Epidermal melanocyte (primary cell): ENCODE measurements around the gene RUSC1.
"Not testable (repeated sequence)": the region's sequence is repeated elsewhere in the genome, so short reads cannot be mapped to it uniquely, and the experiment has no call there.

Experiments
- DNase-seq: peaks from one replicate; pipeline ENCODE4 v3.0.0; 2011; ENCODE audit warnings: low spot score; ENCODE audit not compliant: insufficient read length

RUSC1 gene

GRCh38 chr1:155322953-155323728, 2.4 kb downstream of the RUSC1 start:
- peak; percentile 92 for DNase-seq

DNA sequence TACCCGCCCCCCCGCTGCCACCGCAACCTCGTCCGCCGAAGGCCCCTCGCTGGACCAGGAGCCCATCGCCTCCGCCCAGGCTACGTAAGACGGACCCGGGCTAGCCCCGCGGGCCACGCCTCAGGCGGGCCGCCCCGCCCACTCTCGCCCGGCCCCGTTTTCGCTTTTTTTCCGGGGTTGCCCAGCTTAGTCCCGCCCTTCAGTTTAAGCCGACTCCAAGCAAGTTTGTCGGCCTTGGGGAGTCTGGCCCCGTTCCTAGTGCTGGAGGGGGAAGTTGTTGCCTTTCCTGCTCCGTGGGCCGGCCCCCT, 3.0 kb downstream of the RUSC1 start:
- DNase-seq, result peak; percentile 61

DNA sequence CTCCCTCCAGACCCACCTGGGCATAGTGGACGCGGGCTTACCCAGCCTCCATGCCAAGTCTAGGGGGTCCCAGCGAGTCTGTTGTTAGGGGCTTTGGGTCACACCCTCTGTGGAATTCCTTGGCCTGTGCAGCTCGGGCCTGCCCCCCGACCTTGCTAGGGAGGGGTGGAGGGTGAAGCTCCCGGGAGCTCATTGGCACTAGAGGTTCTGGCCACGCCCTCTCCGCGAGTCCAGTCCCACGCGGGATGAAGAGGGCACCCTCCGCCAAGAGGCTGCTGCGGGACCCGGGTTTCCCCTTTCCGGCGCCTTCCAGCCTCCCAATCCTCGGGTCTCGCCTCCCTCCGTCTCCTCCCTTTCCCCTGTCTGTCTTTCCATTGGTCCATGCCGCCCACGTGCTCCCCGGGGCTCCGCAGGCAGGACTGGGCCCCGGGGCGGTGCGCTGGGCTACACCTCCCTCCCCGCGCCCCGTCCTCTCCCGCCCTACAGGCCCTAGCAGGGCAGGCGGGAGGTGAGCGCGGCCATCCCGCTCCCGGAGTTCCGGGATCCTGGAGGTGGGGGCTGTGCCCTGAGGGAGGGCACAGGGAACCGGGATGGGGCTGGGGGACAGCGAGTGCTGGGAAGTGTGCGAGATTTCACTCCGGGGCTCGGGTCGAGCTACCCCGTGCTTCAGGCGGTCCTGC, 3.5 kb downstream of the RUSC1 start:
- DNase-seq, result peak; percentile 96

GRCh38 chr1:155324717-155325602, 4.3 kb downstream of the RUSC1 start:
- no peak for DNase-seq

DNA sequence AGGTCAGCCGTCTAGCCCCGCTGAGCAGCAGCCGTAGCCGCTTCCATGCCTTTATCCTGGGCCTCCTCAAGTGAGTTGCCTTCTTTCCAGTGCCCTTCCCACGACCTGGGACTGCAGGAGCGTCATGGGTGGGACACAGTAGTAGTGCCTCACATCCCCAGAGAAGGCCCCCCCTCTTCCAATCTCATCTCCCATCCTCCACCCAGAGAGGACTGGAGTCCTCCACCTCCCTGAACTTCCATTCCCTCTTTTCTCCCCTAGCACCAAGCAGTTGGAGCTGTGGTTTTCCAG, 4.9 kb downstream of the RUSC1 start:
- no peak for DNase-seq

- no peak for DNase-seq
Observed at GRCh38 chr1:155326020-155326526, 5.4 kb downstream of the RUSC1 start.

- no peak for DNase-seq
Observed at GRCh38 chr1:155326631-155327037, 5.9 kb downstream of the RUSC1 start.

DNA sequence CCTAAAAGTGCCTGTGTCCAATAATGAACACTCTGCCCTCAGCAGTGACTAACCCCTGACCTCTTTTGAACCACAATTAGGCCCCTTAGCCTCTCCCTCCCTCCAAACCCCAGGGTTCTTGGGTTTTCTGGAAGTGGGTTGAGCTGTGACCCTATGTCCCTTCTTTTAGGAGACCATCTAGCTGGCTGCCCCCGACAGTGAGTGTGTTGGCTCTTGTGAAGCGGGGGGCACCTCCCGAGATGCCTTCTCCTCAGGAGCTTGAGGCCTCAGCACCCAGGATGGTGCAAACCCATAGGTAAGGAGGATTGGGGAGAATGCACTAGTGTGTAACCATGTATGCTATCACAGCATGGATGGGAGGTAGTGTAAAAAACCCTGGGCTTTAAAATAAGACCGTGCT, 7.3 kb downstream of the RUSC1 start:
- no peak for DNase-seq

DNA sequence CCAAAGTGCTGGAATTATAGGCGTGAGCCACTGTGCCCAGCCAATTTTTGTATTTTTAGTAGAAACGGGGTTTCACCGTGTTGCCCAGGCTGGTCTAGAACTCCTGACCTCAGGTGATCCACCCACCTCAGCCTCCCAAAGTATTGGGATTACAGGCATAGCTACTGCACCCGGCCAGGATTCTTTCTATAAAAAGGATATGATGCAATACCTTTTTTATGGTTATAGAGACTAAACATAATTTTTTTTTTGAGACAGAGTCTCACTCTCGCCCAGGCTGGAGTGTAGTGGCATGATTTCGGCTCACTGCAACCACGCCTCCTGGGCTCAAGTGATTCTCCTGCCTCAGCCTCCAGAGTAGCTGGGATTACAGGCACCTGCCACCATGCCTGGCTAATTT, 8.2 kb downstream of the RUSC1 start:
- DNase-seq, result not testable (repeated sequence)

DNA sequence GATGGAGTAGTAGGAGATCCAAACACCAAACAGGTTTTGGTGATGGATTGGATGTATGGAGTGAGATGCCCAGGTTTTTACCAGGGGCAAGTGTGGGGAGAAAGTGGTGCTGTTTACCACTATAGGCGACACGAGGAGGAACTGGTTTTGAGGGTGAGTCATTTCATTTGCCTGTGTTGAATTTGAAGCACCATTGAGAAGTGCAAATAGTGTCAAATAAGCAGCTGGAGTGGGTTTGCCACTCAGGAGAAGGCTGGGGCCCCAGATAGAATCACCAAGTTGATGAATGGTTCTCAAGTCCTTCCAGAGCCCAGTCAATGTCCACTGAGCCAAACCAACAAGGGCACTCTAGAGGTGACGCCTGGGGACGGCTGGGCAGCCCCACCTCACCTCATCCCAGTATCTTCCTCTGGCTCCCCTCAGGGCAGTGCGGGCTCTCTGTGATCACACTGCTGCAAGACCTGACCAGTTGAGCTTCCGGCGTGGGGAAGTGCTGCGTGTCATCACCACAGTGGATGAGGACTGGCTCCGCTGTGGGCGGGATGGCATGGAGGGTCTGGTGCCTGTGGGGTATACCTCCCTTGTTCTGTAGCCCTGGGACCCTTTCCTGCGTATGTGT, 9.4 kb downstream of the RUSC1 start:
- DNase-seq, result no peak

GRCh38 chr1:155334962-155335361, 14.3 kb downstream of the RUSC1 start:
- no peak for DNase-seq

GRCh38 chr1:155339515-155340097, 18.9 kb downstream of the RUSC1 start:
- DNase-seq, result no peak

GRCh38 chr1:155342842-155343241, 22.1 kb downstream of the RUSC1 start:
- DNase-seq, result no peak

DNA sequence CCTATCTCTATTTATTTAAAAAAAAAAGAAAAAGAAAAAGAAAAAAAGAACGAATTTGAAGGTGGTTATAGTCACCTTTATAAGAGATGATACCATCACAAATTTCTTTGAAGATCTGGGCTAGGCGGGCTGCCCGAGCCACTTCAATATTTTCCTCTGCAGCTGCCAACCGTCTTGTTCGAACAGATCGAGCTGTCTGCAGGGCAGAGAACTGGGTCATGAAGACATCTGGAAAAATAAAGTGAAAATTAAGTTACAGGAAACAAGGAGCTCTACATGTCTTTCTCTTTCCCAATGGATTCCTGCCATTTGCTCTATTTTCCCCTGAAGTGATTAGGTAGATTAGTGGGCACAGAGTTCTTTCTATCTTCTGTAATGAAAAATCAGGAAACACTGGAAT, 31.9 kb downstream of the RUSC1 start:
- no peak for DNase-seq

DNA sequence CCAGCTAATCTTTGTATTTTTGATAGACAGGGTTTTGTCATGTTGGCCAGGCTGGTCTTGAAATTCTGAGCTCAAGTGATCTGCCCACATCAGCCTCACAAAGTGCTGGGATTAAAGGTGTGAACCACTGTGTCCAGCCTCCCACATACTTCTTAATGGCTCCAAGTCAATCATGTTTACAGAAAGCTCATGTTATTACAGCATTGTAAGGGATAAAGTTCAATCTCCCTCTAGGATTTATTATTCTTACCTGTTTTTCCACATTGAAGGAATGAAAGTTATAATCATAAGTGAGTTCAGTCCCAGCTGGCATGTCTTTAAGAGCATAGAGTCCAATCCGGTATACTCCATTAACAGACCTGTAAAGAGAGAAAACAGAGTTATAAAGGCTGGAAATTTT, 39.4 kb downstream of the RUSC1 start:
- no peak for DNase-seq

- DNase-seq, result no peak
Observed at GRCh38 chr1:155379180-155379579, 58.5 kb downstream of the RUSC1 start.

GRCh38 chr1:155379631-155380090, 59.0 kb downstream of the RUSC1 start:
- DNase-seq, result no peak
